ENCODE data around the gene GPRC5B. TPM values are rescaled to one million over a fixed set of nuclear protein-coding genes. Genes with fewer than 3 reads are reported as not detected.

Gene GPRC5B
- total RNA-seq, 2 donors from 2014 or later: 2.5 to 2.9 TPM

DNA sequence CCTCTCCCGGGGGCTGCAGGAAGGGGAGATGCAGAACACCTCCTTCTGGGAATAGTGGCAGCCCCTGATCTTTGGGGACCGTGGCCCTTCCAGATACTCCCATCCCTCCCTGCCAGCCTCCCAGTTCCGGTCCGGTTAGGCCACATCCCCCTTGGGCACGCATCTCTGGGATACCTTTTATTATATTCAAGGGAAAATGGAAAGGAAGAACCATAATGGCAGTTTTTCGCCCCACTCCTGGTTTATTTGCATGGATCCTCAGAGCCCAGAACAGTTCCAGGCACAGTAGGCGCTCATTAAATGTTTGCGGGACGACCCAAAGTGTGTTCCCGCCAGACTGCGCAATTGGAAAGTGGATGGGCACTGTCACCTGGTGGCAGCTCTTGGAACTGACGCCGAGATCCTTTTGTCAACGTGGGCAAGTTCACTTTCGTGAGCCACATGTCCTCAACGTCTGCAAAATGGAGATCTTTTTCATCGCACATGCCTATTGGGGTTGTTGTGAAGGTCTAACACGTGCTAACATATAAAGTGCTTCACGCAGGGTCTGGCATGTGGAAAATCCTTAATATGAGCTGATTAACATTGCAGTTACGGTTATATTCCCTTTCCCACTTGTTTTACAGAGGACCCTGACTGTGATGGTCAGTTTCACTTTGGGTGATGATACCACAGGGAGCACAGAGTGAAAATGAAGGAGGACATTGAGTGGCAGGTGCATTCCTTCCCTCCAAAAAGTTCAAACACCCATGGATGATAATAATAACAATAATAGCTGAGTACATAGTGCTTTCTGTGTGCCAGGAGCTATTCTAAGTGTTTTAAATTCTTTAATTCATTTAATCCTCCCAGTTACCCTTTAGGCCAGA, 1.7 kb upstream of the GPRC5B start:
- peak overlapping the region; percentile 94 for H3K4me3 Mint-ChIP-seq
- peaks cover 26% of the 10 kb centered on the region for H3K27me3 Mint-ChIP-seq
- DNase-seq (peak; percentile 57 to 76 (median 61)), ATAC-seq (peak; percentile 67)
- peaks cover 3% of the 10 kb centered on the region for H3K36me3 Mint-ChIP-seq (ENCODE audit: low read depth)
- no peaks in the 10 kb centered on the region for H3K9me3 ChIP-seq (ENCODE audit: control insufficient read depth, low read length, poor library complexity, severe bottlenecking)
- H3K27ac Mint-ChIP-seq: no peak overlapping the region
- peaks cover 23% of the 10 kb centered on the region for H3K4me1 Mint-ChIP-seq

DNA sequence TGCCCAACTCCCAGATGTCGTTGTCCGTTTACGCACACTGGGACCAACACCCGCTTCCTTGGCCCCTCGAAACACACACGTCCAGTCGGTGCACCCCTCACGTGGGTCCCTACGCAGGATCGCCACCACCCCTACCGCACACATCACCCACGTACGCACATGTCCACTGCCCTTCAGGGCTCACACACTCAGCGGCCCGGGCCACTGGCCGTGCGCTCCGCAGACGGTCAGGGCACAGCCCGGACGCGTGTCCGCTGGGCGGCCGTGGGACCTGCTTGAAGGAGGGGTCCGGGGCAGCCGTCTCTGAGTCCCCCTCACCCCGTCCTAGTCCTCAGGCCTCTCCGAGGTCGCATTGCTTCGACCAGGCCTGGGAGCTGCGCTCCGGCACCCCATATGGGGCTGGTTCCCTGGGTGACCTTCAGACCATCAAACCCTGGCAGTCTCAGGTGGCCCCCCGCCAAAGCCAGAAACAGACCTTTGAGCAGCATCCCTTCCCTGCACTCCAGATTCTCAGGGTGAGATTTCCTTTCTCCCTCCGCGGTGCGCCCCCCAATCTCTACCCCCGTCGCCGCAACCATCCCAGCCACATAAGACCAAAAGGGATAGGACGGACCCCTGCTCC, 914 bp upstream of the GPRC5B start:
- DNase-seq (no peak), ATAC-seq (no peak)
- H3K36me3 Mint-ChIP-seq (ENCODE audit: low read depth): peaks cover 3% of the 10 kb centered on the region
- no peaks in the 10 kb centered on the region for H3K9me3 ChIP-seq (ENCODE audit: control insufficient read depth, low read length, poor library complexity, severe bottlenecking)
- H3K27ac Mint-ChIP-seq: peak overlapping the region; percentile 78
- H3K4me1 Mint-ChIP-seq: peaks cover 26% of the 10 kb centered on the region
- peak overlapping the region; percentile 94 for H3K4me3 Mint-ChIP-seq
- H3K27me3 Mint-ChIP-seq: peaks cover 26% of the 10 kb centered on the region

DNA sequence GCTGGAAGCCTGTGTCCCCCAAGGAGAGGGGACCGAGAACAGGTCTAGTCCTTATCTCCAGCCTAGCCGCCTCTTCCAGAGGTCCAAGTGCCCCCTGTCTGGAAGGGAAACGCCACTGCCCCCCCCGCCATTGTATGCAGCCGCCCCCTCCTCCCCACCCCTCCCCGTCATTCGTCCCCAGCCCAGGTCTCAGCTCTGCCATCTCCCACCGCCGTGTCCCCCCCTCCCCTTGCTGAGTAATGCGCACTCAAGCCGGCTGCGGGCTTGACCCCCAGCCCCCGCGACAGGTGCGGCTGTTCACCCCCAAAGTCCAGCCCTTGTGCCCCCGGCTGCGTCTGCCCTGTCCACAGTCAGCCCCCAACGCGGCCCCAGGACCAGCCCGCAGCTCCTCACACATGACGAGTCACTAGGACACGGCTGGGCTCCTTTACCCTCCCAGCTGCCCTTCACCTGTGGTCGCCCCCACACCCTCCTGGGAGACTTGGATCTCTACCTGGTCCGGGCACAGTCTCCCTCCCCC, 622 bp downstream of the GPRC5B start:
- ATAC-seq (no peak), DNase-seq (no peak)

DNA sequence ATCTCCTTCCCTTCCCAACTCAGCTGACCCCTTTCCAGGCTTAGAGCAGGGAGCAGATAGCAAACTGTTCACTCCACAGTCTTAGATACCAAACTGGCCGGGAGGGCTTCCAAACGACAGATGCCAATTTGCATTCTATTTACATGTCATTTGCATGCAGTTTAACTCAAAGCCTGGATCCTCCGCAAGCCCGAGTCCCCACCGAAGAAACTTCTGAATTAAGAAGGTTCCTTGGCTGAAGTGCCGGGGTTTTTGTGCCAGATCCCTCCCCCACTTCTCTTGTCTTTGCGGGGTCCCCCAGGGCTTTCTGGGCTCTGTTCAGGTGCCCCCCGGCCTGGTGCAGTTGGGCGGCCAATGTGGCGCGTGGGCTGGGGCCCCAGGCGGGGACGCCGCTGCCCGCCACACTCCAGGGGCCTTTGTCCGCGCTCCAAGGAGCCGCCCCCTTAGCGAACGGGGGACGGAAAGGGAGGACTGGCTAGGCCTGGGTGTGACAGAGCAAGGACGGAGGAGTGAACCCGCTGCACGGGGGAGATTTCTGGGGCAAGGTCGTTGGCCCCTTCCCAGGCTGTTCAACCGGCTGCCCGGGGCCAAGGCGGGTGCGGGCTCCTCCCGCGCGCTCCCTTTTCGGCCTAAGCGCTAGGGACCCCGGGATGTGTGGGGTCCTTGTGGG, 1.2 kb downstream of the GPRC5B start:
- ATAC-seq (no peak), DNase-seq (no peak)
- Mint-ChIP-seq H3K36me3 (ENCODE audit: low read depth) (peaks cover 3% of the 10 kb centered on the region), H3K27me3 (peaks cover 26% of the 10 kb centered on the region), H3K4me3 (peak overlapping the region; percentile 94), H3K27ac (peak overlapping the region; percentile 62), H3K4me1 (peaks cover 26% of the 10 kb centered on the region)
- H3K9me3 ChIP-seq (ENCODE audit: control insufficient read depth, low read length, poor library complexity, severe bottlenecking): no peaks in the 10 kb centered on the region

More for the DNA sequence above, 622 bp downstream of the GPRC5B start:
- Mint-ChIP-seq H3K4me3 (peak overlapping the region; percentile 94), H3K27ac (no peak overlapping the region), H3K36me3 (ENCODE audit: low read depth) (peaks cover 3% of the 10 kb centered on the region), H3K27me3 (peaks cover 26% of the 10 kb centered on the region), H3K4me1 (peaks cover 26% of the 10 kb centered on the region)
- no peaks in the 10 kb centered on the region for H3K9me3 ChIP-seq (ENCODE audit: control insufficient read depth, low read length, poor library complexity, severe bottlenecking)

DNA sequence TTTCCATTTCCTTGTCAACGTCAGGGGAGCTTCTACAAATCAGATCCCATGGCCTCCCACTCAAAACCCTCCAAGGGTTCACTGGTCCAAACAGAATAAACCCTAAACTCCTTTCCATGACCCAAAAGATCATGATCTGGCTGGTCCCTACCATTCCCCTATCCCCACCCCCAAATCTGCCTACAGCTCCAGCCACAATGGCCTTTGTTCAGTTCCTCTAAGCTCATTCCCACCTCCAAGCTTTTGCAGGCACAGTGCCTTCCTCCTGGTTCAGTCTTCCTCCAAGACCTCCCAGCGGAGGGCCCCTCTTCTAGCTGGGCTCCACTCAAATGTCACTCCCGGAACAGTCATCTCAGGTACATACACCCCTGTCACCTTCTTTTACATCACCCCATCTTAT, 2.0 kb downstream of the GPRC5B start:
- peak overlapping the region; percentile 62 for H3K27ac Mint-ChIP-seq
- peak overlapping the region; percentile 94 for H3K4me3 Mint-ChIP-seq
- no peaks in the 10 kb centered on the region for H3K9me3 ChIP-seq (ENCODE audit: control insufficient read depth, low read length, poor library complexity, severe bottlenecking)
- peaks cover 26% of the 10 kb centered on the region for H3K27me3 Mint-ChIP-seq
- ATAC-seq: no peak
- peaks cover 3% of the 10 kb centered on the region for H3K36me3 Mint-ChIP-seq (ENCODE audit: low read depth)
- H3K4me1 Mint-ChIP-seq: peaks cover 26% of the 10 kb centered on the region
- DNase-seq: no peak

DNA sequence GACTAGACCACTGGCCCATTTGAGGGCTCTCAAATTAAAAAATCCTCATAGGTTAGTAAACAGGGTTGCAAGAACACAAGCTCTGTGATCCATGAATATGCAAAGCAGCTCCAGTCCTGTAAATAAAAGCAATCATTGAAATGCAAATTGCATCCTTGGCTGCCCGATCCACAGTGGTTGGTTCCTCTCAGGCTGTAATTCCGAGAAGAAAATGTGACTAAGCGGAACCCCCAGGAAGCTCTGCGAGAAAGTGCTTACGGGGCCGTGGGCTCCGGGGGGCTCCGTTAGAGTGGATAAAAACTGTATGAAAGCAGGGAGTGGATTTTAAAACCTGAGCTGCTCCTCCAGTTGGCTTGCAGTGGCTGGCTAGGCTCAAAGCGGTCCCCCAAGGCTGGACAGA, 2.5 kb downstream of the GPRC5B start:
- ATAC-seq (no peak), DNase-seq (no peak)
- Mint-ChIP-seq H3K4me1 (peaks cover 26% of the 10 kb centered on the region), H3K4me3 (no peak overlapping the region), H3K27ac (no peak overlapping the region), H3K36me3 (ENCODE audit: low read depth) (peaks cover 3% of the 10 kb centered on the region), H3K27me3 (peaks cover 26% of the 10 kb centered on the region)
- H3K9me3 ChIP-seq (ENCODE audit: control insufficient read depth, low read length, poor library complexity, severe bottlenecking): no peaks in the 10 kb centered on the region

DNA sequence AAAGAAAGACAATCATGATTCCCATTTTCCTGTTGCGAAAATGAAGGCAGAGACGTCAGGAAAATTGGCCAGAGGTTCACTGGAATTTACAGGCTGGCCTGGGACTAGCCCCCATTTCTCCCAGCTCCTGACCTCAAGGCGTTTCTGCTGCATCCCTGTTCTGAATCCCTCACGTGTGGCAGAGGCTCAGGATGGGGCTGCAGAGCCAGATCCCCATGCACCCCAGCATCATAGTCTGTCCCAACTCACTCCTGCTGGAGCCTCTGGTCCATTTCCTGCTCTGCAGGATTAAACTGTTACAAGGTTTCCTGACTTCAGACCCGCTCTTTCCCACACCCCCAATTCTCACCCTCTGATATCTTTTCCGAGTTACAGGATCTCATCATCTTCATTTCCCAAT, 2.9 kb downstream of the GPRC5B start:
- no peak for DNase-seq
- H3K9me3 ChIP-seq (ENCODE audit: control insufficient read depth, low read length, poor library complexity, severe bottlenecking): no peaks in the 10 kb centered on the region
- Mint-ChIP-seq H3K4me1 (peaks cover 26% of the 10 kb centered on the region), H3K27ac (no peak overlapping the region), H3K4me3 (no peak overlapping the region), H3K27me3 (peaks cover 26% of the 10 kb centered on the region), H3K36me3 (ENCODE audit: low read depth) (peaks cover 3% of the 10 kb centered on the region)
- no peak for ATAC-seq

DNA sequence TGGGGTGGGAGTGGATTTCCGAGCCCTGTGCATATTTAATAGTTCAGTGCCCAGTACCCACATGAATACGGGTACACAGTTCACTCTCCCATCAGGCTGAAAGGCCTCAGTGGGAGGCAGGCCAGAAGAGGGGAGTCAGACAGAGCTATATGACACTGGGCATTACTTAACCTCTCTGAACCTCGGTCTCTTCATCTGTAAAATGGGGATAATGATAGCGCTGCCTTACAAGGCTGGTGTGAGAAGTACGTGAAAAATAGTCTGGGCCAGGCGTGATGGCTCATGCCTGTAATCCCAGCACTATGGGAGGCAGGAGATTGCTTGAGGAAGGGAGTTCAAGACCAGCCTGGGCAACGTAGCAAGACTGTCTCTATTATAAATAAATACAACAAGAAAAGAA, 3.6 kb downstream of the GPRC5B start:
- peak overlapping the region; percentile 39 for H3K4me3 Mint-ChIP-seq
- DNase-seq (no peak), ATAC-seq (no peak)
- H3K9me3 ChIP-seq (ENCODE audit: control insufficient read depth, low read length, poor library complexity, severe bottlenecking): no peaks in the 10 kb centered on the region
- H3K4me1 Mint-ChIP-seq: peaks cover 22% of the 10 kb centered on the region
- H3K36me3 Mint-ChIP-seq (ENCODE audit: low read depth): peaks cover 3% of the 10 kb centered on the region
- no peak overlapping the region for H3K27ac Mint-ChIP-seq
- peaks cover 24% of the 10 kb centered on the region for H3K27me3 Mint-ChIP-seq

DNA sequence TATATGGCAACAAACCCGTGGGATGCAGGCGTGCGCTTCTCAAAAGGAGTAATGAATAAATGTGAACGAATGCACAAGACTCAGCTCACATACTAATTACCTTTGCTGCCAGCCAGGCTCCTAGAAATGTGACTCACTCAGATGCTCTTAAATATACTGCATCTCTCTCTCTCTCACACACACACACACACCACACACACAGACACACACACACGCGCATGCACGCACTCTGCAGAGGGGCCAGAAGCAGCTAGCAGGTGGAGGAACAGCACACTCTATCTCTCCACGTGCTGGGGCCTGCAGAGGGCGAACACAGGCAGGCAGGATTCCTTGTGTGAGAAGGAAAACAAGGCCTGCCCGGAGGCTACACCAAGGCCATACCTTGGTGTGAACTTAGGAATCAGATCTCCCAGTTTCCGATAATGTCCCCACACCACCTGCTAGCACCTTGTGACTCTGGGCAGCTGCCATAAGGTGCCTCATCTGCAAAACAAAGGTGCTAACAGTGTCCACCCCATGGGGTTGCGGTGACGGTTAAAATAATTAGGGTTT, 5.3 kb downstream of the GPRC5B start:
- Mint-ChIP-seq H3K4me1 (peaks cover 11% of the 10 kb centered on the region), H3K27ac (no peak overlapping the region), H3K36me3 (ENCODE audit: low read depth) (no peaks in the 10 kb centered on the region), H3K27me3 (peaks cover 13% of the 10 kb centered on the region), H3K4me3 (no peak overlapping the region)
- ATAC-seq: no peak
- no peak for DNase-seq
- no peaks in the 10 kb centered on the region for H3K9me3 ChIP-seq (ENCODE audit: control insufficient read depth, low read length, poor library complexity, severe bottlenecking)

DNA sequence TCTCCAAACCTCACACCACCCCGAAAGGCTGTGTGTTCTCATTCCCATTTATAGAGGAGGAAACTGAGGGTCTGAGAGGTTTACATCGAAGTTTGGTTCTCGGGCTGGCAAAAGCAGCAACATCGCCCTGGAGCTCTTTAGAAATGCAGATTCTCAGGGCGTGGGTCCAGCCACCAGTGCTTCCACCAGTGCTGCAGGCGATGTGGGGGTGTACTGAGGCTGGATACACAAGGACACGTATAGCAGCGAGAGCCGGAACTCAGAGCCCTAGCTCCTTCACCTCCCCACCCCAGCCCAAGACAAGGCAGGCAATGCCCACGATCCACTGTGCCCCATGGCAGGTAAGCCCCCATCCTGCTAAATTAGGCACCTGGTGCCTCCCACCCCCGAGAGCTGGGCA, 5.9 kb downstream of the GPRC5B start:
- Mint-ChIP-seq H3K36me3 (ENCODE audit: low read depth) (no peaks in the 10 kb centered on the region), H3K27ac (no peak overlapping the region), H3K4me3 (no peak overlapping the region), H3K4me1 (peaks cover 11% of the 10 kb centered on the region), H3K27me3 (peaks cover 13% of the 10 kb centered on the region)
- ATAC-seq (no peak), DNase-seq (no peak)
- no peaks in the 10 kb centered on the region for H3K9me3 ChIP-seq (ENCODE audit: control insufficient read depth, low read length, poor library complexity, severe bottlenecking)

DNA sequence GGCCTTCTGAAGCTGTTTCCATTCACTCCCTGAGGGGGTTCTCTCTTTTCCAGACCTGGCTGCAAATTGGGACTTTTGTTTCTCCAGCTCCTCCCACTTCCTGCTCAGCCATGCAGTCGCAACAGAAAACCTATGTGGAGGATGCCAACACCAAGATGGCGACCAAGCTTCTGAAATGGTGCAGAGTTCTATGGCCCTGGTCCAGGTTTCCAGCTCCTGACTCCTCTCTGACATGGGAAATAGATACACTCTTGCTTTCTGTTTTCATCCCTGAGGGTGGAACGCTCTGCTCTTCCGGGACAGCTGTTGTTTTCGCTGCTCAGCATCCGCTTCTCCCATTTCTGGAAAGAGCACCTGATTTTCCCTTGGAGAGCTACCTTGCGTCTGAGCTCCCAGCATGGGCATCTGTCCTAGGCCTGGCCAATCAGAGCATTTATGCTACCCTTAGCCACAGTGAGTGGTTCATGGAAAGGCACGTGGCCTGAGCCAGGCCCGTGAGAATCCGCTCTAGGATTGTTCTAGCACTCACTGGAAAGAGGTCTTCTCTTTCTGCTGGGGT, 8.1 kb downstream of the GPRC5B start:
- Mint-ChIP-seq H3K4me3 (no peak overlapping the region), H3K36me3 (ENCODE audit: low read depth) (no peaks in the 10 kb centered on the region), H3K27ac (no peak overlapping the region), H3K27me3 (no peaks in the 10 kb centered on the region), H3K4me1 (peaks cover 5% of the 10 kb centered on the region)
- no peaks in the 10 kb centered on the region for H3K9me3 ChIP-seq (ENCODE audit: control insufficient read depth, low read length, poor library complexity, severe bottlenecking)
- no peak for ATAC-seq
- DNase-seq: no peak

DNA sequence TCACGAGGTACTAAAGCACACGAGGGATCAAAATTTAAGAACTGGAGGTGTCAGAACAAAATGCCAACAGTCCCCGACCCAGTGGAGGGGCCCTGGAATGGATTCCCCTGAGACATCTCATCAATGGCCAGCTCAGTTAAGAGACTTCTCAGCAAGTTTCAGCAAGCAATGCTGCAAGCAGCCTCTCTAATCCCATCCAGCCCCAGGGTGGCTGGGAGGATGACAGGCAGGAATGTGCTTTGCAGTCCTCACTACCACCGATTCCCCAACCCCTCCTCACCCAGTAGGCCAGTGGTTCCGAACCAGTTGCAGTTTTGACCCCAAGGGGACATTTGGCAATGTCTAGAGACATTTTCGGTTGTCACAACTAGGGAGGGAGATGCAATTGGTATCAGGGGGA, 8.7 kb downstream of the GPRC5B start:
- no peak overlapping the region for H3K27ac Mint-ChIP-seq
- no peaks in the 10 kb centered on the region for H3K27me3 Mint-ChIP-seq

More for the DNA sequence above, 8.7 kb downstream of the GPRC5B start:
- no peaks in the 10 kb centered on the region for H3K9me3 ChIP-seq (ENCODE audit: control insufficient read depth, low read length, poor library complexity, severe bottlenecking)
- Mint-ChIP-seq H3K4me3 (no peak overlapping the region), H3K4me1 (peaks cover 3% of the 10 kb centered on the region), H3K36me3 (ENCODE audit: low read depth) (peaks cover 2% of the 10 kb centered on the region)
- ATAC-seq (no peak), DNase-seq (no peak)
